ENCODE results near the gene ZNF213.

DNA sequence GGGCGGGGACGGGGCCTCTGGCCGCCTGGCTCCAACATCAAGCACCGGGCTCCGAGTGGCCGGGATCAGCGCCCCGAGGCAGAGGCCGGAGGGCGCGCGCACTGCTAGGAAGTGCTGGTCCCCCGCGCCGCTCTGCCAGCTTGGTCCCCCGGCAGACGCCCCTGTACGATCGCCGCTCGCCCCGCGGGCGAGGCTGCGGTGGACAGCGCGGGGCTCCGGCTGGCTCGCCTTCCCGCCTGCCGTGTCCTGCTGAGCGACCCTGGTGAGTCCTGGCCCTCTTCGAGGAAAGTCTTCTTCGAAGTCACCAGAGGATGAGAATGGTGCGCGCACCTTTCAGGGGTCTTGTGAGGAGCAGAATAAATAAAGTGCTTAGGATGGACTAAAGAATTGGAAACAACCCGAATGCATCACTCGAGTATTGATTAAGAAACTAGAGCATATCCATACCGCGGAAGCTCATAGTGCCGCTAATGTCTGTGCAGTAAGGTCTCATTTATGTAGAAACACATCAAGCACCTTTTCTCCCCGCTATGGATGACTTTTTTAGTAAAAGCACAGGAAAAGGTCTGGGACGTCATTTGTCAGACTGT lies 392 bp downstream of the ZNF213 start:
- no peak for TF ChIP-seq MAX (IDR thresholded peaks at IDR 0.05; ENCODE audit: low read depth, low read length)
- no peak for TF ChIP-seq CTCF (IDR thresholded peaks at IDR 0.05; ENCODE audit: low read depth, low read length)

All from NB4 (cell line).